Stimulated activated CD8-positive, alpha-beta memory T cell treated with anti-CD3 and anti-CD28 coated beads, Interleukin-7, amount 100 ng/mL, for 48 hours (primary cell): Measurements from ENCODE around the gene ZKSCAN8.

Source experiments
- DNase-seq, 2 donors: peaks; one replicate each; pipeline ENCODE4 v3.0.0-alpha.2; 2020; ENCODE audit warnings: low read depth in 1 of 2; ENCODE audit errors: extremely low read depth in 1 of 2

ZKSCAN8 gene

GRCh38 chr6:28205879-28206278 lies 64.2 kb downstream of the ZKSCAN8 start:
- DNase-seq = no peak

GRCh38 chr6:28206527-28206926 lies 64.8 kb downstream of the ZKSCAN8 start:
- DNase-seq = no peak

- DNase-seq = no peak
Observed at GRCh38 chr6:28206928-28207509, 65.3 kb downstream of the ZKSCAN8 start.

- DNase-seq = no peak
Observed at GRCh38 chr6:28207510-28208110, 65.9 kb downstream of the ZKSCAN8 start.

GRCh38 chr6:28208111-28208659 lies 66.5 kb downstream of the ZKSCAN8 start:
- DNase-seq = no peak
